ENCODE measurements around the gene LILRB3.
"Not testable (repeated sequence)": the region's sequence is repeated elsewhere in the genome, so short reads cannot be mapped to it uniquely, and the experiment has no call there.

LILRB3 gene

GRCh38 chr19:54179262-54179852, 43.5 kb downstream of the LILRB3 start:
- TF ChIP-seq, protein P1, sequence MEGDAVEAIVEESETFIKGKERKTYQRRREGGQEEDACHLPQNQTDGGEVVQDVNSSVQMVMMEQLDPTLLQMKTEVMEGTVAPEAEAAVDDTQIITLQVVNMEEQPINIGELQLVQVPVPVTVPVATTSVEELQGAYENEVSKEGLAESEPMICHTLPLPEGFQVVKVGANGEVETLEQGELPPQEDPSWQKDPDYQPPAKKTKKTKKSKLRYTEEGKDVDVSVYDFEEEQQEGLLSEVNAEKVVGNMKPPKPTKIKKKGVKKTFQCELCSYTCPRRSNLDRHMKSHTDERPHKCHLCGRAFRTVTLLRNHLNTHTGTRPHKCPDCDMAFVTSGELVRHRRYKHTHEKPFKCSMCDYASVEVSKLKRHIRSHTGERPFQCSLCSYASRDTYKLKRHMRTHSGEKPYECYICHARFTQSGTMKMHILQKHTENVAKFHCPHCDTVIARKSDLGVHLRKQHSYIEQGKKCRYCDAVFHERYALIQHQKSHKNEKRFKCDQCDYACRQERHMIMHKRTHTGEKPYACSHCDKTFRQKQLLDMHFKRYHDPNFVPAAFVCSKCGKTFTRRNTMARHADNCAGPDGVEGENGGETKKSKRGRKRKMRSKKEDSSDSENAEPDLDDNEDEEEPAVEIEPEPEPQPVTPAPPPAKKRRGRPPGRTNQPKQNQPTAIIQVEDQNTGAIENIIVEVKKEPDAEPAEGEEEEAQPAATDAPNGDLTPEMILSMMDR (IDR thresholded peaks at IDR 0.05) = no peak
- no peak overlapping the region for H3K4me3 ChIP-seq
- H3K27ac ChIP-seq = no peak overlapping the region
- no peak for DNase-seq (ENCODE audit: low spot score)

DNA sequence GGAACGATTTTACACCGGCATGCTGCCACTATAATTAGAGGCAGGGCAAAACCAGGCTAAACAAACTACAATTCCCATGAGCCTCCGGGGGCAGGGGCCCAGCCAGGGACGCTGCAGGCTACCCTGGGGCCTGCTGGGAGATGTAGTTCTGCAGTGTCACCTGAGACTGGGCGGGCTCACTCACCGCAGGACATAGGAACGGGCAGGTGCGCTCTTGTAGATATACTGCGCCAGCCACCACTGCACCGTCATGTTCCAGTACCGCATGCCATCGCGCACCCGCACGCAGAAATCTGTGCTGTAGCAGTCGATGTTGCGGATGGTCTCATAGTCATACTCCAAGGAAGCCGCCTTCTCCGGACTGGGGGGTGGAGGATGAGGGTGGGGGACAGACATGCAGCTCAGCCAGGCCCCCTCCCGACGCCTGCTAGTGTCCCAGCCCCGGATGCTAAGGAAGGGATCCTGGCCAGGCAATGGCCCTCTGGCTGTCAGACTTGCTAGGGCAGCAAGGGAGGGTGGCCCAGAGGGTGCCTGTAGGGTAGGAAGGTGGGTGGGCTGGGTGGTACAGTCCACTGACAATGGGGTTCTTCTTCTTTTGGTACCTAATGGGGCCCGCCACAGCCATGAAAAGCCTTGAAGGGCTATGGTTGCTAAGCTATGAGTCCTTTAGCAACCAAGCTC, 44.1 kb downstream of the LILRB3 start:
- H3K27ac ChIP-seq = no peak overlapping the region
- TF ChIP-seq, protein P1 (IDR thresholded peaks at IDR 0.05) = no peak
- no peak overlapping the region for H3K4me3 ChIP-seq
- DNase-seq (ENCODE audit: low spot score) = no peak

DNA sequence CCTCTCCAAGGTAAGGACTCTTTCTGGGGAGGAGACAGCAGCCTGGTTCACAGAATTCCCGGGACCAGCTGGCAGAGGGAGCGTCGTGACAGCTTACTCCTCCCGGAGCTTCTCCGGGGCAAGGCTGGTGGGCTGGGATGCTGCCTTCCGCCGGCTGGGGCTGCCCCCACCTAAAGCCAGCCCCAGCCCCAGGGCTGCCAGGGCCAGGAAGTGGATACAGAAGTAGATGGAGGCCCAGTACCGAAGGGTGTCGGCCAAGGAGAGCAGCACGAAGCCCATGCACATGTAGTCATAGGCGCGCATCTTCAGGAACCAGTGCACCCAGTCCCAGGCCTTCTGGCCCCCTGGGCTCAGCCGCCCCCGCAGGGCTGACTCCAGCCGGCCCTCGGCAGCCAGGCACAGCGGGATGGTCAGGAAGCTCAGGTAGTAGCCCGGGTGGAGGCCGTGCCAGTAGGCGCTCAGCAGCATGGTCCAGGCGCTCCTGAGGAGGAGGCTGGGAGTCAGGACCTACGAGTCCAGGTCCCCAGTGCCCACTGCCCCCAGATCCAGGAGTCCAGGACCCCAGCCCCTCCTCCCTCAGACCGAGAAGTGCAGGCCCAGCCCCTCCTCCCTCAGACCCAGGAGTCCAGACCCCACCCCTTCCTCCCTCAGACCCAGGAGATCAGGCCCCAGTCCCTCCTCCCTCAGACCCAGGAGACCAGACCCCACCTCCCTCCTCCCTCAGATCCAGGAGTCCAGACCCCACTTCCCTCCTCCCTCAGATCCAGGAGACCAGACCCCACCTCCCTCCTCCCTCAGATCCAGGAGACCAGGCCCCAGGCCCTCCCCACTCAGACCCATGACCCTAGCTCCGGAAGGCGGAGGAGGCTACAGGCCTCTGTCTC, 48.6 kb downstream of the LILRB3 start:
- Histone ChIP-seq H3K4me3 (no peak overlapping the region), H3K27ac (no peak overlapping the region)
- no peak for DNase-seq (ENCODE audit: low spot score)
- TF ChIP-seq, protein P1 (IDR thresholded peaks at IDR 0.05) = no peak

- DNase-seq (ENCODE audit: low spot score) = no peak
- TF ChIP-seq, protein P1 (IDR thresholded peaks at IDR 0.05) = no peak
- H3K4me3 ChIP-seq = no peak overlapping the region
- no peak overlapping the region for H3K27ac ChIP-seq
Measured at GRCh38 chr19:54173359-54173699, 49.5 kb downstream of the LILRB3 start.

DNA sequence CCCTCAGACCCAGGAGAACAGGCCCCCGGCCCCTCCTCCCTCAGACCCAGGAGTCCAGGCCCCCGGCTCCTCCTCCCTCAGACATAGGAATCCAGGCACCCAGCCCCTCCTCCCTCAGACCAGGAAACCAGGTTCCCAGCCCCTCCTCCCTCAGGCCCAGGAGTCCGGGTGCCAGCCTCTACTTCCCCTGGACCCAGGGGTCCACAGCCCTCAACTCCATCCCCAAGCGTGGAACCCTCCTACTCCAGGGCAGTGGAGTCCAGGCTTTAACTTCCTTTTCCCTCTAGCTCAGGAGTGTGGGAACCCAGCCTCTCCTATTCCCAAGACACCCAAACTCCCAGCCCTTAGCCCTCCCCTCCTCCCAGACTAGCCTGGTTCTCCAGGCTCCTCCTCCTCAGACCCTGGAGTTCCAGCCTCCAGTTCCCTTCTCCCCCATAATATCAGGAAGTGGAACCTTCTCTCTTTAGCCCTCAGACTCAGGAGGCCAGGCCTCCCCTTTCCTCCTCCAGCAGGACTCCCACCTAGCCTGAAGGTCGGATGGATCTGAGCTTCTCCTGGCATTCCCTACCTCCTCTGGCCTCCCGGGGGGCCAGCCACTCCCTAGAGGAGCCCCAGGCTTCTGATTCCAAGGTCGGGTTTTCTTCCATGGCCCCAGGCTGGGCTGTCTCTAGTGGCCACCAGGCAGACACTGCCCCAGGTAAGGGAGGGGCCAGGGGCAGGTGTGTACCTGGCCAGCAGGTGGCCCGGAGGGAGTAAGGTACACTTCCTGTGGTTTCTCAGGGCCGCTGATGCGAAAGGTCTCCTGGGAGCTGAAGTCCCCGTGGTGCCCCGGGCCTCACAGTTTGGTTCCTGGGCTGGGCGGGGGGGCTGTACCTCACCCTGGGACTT, 50.1 kb downstream of the LILRB3 start, which contains the start of gene TMC4:
Gene TMC4 (minus strand): TSS at position 690 of the 888 bp plus-strand sequence. CDS start 43 bp downstream, at position 647.
- Histone ChIP-seq H3K4me3 (no peak within 1 kb of the TSS), H3K27ac (no peak within 1 kb of the TSS)
- DNase-seq (ENCODE audit: low spot score) = no peak
- TF ChIP-seq, protein P1 (IDR thresholded peaks at IDR 0.05) = no peak

DNA sequence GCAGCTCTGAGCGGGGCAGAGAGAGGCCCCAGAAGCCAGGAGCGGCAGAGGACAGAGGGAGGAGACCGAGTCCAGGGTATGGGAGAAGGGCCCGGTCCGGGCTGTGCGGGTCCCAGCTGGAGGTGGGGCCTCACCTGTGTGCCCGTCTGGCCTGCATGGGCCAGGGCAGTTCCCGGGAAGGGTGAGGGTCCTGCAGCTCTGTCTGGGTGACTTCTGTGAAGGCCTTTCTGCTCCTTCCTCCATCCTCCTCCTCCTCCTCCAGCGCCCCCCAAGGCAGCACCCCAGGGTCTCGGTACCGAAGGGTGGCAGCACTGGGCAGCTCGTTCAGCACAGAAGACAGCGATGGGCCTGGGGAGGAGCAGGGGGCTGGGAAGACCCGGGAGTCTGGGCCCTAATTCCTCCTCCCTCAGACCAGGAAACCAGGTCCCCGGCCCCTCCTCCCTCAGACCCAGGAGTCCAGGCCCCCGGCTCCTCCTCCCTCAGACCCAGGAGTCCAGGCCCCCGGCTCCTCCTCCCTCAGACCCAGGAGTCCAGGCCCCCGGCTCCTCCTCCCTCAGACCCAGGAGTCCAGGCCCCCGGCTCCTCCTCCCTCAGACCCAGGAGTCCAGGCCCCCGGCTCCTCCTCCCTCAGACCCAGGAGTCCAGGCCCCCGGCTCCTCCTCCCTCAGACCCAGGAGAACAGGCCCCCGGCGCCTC, 50.9 kb downstream of the LILRB3 start:
- H3K27ac ChIP-seq; DNase-seq (ENCODE audit: low spot score); H3K4me3 ChIP-seq: not testable (repeated sequence)
